NCI-H146 (cell line): ENCODE measurements around the gene NSUN4.
"Not testable (repeated sequence)": the region's sequence is repeated elsewhere in the genome, so short reads cannot be mapped to it uniquely, and the experiment has no call there.

Experiments used
- DNase-seq: peaks from one replicate; lab custom pipeline; 2025; lab: John Stamatoyannopoulos, UW

Gene NSUN4

DNA sequence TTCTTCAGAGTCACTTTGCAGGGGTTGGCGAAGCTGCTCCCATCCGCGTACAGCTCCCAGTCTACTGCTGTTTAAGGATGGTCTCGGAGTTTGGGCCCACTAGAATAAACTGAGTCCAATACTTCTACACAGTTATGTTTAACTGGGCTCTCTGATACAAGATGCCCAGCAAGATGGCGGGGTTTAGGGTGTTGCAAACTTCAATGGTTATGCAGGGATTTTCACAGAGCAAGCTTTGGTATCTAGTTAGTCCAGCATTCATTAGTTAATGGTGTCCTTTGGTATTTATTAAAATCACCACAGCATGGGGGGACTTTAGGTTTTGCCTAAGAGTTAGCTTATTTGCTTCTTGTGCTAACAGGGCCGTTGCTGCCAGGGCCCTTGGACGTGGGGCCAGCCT is 12.4 kb upstream of the NSUN4 start:
- not testable (repeated sequence) for DNase-seq

DNA sequence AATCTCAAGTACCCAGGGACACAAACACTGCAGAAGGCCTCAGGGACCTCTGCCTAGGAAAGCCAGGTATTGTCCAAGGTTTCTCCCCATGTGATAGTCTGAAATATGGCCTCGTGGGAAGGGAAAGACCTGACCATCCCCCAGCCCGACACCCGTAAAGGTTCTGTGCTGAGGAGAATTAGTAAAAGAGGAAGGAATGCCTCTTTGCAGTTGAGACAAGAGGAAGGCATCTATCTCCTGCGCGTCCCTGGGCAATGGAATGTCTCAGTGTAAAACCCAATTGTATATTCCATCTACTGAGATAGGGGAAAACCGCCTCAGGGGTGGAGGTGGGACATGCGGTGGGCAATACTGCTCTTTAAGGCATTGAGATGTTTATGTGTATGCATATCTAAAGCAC is 10.8 kb upstream of the NSUN4 start:
- not testable (repeated sequence) for DNase-seq

DNA sequence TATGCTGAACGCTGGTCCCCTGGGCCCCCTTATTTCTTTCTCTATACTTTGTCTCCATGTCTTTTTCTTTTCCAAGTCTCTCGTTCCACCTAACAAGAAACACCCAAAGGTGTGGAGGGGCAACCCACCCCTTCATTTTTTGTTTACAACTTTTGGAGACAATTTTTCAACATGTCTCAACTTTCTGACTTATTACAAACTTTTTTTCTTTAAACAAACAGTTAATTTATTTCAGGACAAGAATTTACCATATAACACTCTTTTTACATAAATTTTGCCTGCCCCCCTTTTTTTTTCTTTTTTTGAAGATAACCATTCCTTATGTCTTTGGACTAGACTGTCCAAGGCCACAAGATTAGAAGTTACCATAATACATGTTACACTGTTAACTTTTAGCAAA is 10.2 kb upstream of the NSUN4 start:
- not testable (repeated sequence) for DNase-seq

DNA sequence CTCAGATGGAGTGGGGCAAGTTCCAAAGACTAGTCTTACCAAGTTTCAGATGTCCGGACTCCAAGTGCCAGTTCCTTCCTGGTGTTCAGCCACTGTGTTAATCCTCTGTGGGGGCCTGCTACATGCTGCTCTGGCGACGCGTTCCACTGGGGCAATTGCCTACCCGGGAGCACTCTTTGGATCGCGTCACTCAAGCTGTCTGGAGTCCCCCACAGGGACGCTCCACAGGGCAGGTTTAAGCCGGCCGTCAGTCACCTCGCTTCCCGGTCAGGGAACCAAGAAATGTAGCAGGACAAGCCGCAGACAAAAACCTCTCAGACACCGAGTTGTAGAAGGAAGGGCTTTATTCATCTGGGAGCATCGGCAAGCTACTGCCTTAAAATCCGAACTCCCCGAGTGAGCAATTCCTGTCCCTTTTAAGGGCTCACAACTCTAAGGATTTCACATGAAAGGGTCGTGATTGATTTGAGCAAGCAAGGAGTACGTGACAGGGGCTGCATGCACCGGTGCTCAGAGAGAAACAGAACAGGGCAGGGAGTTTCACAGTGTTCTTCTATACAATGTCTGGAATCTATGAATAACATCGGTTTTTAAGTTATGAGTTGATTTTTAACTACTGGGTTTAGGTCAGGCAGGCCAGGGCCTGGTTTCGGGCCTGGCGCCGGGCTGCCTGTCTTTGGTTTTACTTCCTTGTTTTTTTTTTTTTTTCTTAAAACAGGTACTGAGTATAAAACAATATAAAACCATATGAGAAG is 8.6 kb upstream of the NSUN4 start:
- not testable (repeated sequence) for DNase-seq

DNA sequence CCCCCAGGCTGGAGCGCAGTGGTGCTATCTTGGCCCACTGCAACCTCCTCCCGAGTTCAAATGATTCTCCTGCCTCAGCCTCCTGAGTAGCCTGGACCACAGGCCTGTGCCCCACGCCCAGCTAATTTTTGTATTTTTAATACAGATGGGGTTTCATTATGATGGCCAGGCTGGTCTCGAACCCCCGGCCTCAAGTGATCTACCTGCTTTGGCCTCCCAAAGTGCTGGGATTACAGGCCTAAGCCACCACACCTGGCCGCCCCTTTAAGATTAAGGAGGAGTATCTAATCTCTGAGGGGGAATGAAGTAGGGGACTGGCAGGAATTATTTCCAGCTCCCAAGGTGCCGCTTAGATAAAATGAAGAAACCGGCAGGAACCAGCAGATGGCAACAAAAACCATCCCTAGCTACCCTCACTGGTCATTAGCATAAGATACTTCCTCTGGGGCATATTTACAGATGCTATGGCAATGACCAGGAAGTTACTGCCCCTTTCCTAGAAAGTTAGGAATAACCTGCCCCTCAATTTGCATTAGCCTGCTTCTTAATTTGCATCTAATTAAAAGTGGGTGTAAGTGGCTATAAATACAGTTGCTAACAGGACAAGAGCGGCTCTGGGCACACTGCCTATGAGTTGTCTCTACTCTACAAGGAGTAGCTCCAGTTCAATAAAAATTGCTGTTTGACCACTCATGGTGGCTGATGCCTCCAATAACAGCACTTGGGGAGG is 7.1 kb upstream of the NSUN4 start:
- peak; percentile 35 for DNase-seq

DNA sequence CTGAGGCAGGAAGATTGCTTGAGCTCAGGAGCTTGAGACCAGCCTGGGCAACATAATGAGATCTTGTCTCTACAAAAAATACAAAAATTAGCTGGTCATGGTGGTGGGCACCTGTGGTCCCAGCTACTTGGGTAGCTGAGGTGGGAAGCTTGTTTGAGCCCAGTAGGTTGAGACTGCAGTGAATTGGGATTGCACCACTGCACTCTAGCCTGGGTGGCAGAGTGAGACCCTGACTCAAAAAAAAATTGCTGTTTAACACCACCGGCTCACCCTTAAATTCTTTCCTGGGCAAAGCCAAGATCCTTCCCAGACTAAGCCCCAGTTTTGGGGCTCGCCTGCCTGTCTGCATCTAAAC is 6.6 kb upstream of the NSUN4 start:
- no peak for DNase-seq

DNA sequence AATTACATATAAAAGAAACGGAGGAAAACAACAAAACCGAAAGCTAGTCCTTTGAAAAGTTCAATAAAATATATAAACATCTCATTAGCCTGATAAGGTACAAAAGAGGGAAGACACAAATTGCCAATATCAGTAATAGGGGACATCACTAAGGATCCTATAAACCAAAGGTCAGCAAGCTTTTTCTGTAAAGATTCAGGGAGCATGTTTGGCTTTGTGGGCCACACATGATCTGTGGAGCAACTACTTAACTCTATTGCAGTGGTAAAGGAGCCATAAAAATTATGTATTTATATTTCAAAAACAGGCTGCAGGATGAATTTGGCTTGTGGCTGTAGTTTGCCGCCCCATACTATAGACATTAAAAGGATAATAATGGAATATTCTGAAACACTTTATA is 5.5 kb upstream of the NSUN4 start:
- no peak for DNase-seq

DNA sequence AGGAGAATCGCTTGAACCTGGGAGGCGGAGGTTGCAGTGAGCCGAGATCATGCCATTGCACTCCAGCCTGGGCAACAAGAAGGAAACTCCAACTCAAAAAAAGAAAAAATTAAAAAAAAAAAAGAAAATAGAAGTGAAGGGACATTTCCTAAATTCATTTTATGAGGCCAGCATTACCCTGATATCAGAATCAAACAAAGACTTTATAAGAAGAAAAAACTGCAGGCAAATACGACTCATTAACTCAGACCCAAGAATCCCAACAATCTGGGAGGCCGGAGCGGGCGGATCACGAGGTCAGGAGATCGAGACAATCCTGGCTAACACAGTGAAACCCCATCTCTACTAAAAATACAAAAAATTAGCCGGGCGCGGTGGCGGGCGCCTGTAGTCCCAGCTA is 3.2 kb upstream of the NSUN4 start:
- not testable (repeated sequence) for DNase-seq

DNA sequence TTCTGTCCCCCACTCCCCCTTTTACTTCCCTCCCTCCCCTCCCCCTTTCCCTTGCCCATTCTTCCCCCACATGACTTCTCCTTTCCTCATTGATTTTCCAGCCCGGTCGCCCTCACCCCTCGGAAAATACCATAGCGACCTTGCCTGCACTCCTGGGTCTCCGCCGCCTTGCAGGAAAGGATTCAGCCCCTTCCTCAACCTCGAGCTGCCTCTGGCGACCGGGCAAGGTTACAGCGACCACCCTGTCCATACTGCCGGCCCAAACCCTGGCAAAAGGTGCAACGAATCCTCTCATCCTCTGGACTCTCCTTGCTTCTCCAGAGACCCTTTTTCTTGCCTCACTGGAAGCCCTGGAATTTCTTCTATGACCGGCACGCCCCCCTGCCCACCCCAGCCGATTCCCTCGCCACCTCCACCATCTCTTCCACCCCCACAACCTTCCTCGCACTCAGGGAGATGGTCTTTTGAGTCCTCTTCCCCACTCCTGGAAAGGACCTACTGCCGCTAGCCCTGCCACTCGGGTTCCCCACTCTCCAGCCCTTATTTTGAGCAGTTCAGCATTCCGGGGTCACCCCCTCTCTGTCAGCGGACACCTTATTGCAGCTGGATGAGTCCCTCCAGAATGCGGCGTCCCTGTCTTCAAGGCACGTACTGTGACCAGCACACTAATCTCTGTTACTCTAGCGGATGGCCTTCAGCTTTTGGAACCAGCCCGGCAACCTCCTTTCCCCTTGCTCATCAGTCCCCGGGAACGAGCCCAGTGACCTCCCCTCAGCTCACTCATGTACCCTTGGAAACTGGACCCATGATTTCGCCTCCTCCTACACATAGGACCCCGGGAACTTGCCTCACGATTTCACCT is 846 bp downstream of the NSUN4 start:
- no peak for DNase-seq

DNA sequence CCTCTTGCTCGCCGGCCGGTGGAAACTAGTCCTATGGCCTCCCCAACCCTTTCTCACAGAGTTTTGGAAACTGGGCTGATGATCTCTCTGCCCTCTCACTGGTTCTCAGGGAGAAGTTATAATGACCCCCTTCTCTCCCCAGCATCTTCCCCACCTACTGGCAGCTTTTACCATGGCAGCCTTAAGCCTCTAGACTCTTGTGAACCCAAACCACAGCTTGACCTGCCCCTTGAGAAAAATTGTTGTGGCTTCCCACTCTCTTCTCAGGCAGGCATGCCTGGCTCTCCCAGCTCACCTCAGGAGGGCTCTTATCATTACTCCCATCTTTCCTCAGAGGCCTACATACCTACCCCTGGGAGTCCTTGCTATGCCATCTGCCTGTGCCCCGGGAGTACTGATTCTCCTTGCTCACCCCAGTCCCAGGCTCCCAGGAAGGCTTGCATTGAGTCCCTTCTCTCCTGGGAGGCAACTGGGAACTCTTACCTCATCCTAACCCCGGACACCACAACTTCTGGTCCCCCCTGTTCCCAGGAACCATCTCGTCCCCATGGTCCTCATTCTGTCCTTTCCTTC is 1.6 kb downstream of the NSUN4 start:
- no peak for DNase-seq

DNA sequence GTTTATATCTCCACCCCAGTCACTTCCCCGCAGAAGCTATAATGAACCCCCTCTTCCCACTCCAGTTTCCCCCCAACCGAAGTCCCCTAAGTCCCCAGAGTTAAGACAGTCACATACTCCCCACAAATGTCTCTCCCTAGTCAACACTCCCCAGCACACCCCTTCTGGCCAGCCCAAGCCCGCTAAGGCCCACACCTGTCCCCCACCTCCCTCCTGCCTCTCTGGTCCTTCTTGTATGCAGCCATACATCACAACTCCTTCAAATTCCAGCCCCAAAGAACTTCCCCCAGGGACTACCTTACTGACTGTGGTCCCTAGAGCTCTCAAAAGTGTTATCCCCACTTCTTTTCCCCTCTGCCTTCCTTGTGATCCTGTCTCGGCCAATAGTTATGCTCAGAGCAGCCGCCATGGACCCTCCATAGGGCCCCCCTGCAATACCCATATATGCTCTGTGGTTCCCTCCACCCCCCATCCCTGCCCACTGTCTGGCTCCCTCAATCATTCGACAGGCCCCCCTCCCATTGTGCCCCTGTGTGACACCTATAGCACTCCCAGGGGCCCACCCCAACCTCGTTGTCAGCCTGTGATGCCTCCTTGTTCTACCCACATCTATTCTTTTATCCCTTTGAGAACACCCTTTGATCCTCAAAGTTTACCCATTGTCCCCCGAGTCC is 2.2 kb downstream of the NSUN4 start:
- DNase-seq: no peak

DNA sequence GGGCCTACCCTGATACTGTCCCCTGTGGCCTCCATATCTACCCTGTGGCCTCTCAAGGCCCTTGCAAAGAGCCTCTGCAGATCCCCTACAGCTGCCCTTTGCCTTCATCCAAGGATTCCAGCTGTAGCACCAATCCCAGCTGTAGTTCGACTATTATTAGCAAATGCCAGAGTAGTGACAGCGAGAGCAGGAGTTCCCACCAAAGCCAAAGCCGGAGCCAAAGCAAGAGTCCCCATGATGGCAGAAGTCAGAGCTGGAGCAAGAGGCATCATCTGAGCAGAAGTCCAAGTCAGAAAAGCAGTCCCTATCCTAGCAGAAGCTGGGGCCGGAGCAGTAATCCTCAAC is 2.7 kb downstream of the NSUN4 start:
- no peak for DNase-seq

DNA sequence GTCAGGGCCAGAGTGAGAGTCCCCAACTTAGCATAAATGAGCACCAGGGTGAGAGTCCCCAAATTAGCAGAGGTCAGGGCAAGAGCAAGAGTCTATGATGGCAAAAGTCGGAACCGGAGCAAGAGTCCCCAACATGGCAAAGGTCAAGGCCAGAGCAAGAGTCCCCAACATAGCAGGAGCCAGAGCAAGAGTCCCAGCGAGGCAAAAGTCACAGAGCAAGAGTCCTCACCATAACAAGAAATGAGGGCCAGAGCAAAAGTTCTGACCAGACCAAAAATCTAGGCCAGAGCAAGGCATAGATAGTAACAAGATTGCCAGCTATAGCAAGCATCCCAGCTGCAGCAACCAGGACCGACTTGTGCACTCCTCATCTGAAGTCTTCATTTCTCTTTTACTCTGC is 3.1 kb downstream of the NSUN4 start:
- DNase-seq: no peak

DNA sequence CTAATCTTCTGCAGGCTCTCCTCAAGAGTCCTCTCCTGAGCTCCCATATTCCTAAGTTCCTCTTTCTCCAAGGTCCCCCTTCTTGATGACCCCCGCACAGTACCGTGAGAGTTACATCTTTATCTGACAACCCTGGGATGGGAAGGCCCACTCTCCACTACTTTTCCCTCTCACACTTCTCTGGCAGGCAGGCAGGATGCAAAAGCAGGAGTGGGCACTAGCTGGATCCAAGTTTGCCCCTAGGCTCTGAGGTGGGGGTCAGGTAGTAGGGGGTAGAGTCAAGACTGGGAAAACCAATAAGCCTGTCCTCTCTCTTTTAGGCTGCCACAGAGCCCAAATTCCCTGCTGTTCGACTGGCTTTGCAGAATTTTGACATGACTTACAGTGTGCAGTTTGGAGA is 3.9 kb downstream of the NSUN4 start:
- no peak for DNase-seq

DNA sequence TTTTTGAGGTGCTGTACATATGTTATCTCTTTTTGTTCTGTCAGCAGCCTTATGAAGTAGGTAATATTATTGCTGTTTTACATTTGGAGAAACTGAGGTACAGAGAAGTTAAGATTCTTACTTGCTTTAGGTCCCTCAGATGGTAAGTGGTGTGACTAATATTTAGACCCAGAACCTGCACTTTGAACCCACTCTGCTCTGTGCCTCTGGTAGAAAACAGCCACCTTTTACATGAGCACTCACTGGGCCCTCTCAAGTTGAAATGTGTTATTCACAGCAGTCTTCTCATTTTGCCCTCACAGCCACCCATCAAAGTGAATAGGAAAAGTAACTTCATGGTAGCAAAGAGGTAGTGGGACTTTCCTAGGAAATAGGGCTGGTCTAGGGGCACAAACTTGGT is 4.7 kb downstream of the NSUN4 start:
- no peak for DNase-seq

DNA sequence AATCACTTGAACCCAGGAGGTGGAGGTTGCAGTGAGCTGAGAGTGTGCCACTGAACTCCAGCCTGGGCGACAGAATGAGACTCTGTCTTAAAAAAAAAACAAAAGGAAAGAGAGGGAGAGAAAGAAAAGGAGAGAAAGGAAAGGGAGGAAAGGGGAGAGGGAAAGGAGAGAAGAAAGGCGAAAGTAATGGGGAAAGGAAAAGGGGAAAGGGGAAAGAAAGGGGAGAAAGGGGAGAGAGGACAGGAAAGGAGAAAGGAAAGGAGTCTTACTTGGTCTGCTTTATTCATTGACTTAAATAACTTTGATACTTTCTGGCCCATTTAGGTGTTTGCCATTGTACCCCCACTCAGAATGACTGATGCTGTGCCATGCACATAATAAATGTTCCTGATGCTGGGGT is 11.8 kb downstream of the NSUN4 start:
- DNase-seq: no peak

DNA sequence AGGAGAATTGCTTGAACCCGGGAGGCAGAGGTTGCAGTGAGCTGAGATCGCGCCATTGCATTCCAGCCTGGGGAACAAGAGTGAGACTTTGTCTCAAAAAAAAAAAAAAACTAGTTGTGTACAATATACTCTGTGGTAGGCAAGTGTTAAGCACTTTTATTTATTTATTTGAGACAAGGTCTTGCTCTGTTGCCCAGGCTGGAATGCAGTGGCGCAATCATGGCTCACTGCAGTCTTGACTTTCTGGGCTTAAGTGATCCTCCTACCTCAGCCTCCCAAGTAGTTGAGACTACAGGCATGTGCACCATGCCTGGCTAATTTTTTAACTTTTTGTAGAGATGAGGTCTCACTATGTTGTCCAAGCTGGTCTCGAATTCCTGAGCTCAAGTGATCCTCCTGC is 15.3 kb downstream of the NSUN4 start:
- not testable (repeated sequence) for DNase-seq

DNA sequence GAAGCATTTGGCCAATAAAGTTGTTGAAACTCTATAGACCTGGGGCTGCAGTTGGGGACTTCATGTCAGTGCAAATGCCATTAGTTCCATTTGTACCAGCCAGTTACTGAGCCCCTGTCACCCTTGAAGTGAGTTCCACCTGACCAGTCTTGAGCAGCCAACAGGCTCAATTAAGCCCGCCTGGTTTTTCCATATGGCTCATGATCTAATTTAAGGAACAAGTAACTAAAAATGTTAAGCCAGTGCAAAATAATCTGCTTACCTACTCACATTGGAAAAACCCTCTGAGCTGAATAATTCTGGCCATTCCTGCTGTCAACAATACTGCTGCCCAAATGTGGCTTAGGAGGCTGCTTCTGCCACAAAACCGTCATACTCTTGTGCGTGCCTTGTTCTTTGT is 21.6 kb downstream of the NSUN4 start:
- DNase-seq: no peak

DNA sequence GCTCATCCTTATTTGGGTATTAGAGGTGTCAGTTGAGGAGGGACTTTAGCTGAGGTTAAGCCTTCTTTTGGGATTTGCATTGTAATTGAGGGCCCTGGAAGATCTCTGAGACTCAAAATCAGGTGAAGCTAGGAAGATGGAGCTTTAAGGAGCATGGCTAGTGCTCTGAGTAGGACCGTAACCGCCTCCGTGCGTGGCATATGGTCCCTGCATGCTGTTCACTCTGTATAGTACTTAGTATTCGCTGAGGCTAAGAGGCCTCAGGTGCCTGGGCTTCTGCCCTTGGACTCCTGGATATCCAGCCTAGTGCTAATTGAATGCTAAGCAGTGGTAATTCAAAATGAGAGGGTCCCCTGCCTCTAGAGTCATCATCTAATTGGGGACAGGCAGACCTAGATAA is 22.5 kb downstream of the NSUN4 start:
- DNase-seq: no peak

DNA sequence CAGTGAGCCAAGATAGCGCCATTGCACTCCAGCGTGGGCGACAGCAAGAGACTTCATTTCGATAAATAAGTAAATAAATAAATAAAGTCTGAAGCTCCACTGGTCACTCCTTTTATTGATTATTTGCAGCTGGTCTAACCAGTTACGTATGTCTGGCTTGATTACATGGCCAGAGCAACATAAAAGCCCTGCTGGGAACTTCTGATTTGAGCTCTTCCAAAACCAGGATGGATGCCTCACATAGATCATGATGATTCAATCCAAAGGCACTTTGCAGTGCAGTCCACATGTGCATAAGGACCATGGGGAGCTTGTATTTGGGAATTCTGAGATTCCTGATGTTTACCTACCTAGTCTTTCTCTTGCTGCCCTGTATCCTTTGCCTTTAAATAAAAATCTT is 24.0 kb downstream of the NSUN4 start:
- peak; percentile 8 for DNase-seq

DNA sequence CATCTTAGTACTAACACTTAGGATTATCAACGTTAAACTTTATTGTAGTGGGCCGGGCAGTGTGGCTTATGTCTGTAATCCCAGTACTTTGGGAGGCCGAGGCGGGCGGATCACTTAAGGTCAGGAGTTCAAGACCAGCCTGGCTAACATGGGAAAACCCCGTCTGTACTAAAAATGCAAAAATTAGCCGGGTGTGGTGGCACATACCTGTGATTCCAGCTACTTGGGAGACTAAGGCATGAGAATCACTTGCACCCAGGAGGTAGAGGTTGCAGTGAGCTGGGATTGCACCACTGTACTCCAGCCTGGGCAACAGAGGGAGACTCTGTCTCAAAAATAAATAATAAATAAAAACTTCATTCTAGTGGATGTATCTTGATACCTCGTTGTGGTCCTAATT is 25.2 kb downstream of the NSUN4 start:
- not testable (repeated sequence) for DNase-seq

DNA sequence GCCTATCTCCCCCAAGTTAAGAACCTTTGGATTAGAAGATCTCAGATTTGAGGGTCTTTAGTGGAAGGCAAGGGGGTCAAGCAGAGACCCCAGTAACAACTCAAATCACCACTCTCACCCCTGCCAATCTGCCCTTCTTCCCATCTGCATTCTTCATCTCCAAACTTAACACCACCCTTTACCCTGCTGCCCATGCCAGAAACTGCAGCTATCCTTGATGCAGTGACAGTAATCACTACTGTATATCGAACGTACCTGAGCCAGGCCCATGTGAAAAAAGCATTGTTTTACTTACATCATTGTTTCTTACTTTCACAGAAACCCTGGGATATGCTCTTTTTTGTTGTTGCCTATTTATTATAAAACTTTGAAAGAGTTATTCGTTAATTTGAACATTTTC is 26.5 kb downstream of the NSUN4 start:
- DNase-seq: no peak
